K562 (cell line): ENCODE results near the gene CSH1. TPM values are rescaled to one million over a fixed set of nuclear protein-coding genes. Genes with fewer than 3 reads are reported as not detected.
A peak's percentile ranks its signal among the peaks of the same experiment; 100 is the strongest.

Source experiments
- ATAC-seq: fragments of 200-7000 bp; cut with Tn5 transposase; 3 replicates; pipeline ENCODE4 v1.9.1; 2020; ENCODE audit warnings: moderate library complexity
- BruUV-seq: library from RNA; stranded (reverse); fragments of 400-500 nt; replicated peaks from 2 replicates; lab custom pipeline; 2021; lab: Mats Ljungman, UMichigan
- CTCF ChIA-PET: fragments of 300-600 bp; formaldehyde crosslinking; extraction: SDS; loops from one replicate; lab custom pipeline; 2021; ENCODE audit warnings: low intra/inter-chr PET ratio; lab: Yijun Ruan, JAX
- POLR2A ChIA-PET: fragments of 300-600, 350-650 bp; sonication (Branson Sonifier 250); formaldehyde crosslinking; extraction: SDS; loops from one replicate; lab custom pipeline; 2021; ENCODE audit warnings: antibody characterized with exemption, inconsistent platforms; lab: Yijun Ruan, JAX
- DNase-seq, 4 experiments: peaks; one replicate each; pipeline versions ENCODE4 v3.0.0 to v3.0.0-alpha.2; 2011 to 2018; ENCODE audit warnings: low spot score in 3 of 4, mixed read lengths in 3 of 4; ENCODE audit errors: extremely low read depth in 1 of 4
- FAIRE-seq: peaks from 2 replicates; lab custom pipeline; 2011; peaks lifted over from hg19 to GRCh38; lab: Jason Lieb, UNC
- H2AFZ ChIP-seq: 2 replicates; pipeline ENCODE4 v1.6.0; 2011; ENCODE audit warnings: low read depth, low read length, control low read depth, inconsistent platforms
- H3K27ac ChIP-seq: fragments of 200-600 bp; 3 replicates; pipeline ENCODE4 v1.8.0; 2011; ENCODE audit warnings: low read depth, mild to moderate bottlenecking, control low read depth, inconsistent platforms, low read length, moderate library complexity, mixed read lengths; ENCODE audit errors: extremely low read depth
- H3K27me3 ChIP-seq, 2 experiments: fragments of 300-600 bp in 1 of 2; 2 replicates in 1 of 2; 3 replicates in 1 of 2; pipeline versions ENCODE4 v1.6.0 to v1.8.0; 2011; ENCODE audit warnings: inconsistent platforms in 2 of 2, low read length in 2 of 2, mild to moderate bottlenecking in 1 of 2, mixed read lengths in 1 of 2, moderate library complexity in 1 of 2; ENCODE audit not compliant: control insufficient read depth in 2 of 2, insufficient read depth in 2 of 2
- H3K36me3 ChIP-seq: fragments of 300-600 bp; 3 replicates; pipeline ENCODE4 v1.8.0; 2011; ENCODE audit warnings: mild to moderate bottlenecking, low read length, inconsistent platforms; ENCODE audit not compliant: control insufficient read depth, insufficient read depth
- H3K4me1 ChIP-seq, 2 experiments: fragments of 200-600 bp in 1 of 2; replicated peaks in 1 of 2; 2 replicates in 1 of 2; 3 replicates in 1 of 2; pipeline versions ENCODE4 v1.5.1 to v1.8.0; 2011; ENCODE audit warnings: inconsistent platforms in 2 of 2, low read length in 2 of 2, mild to moderate bottlenecking in 1 of 2, mixed read lengths in 1 of 2, moderate library complexity in 1 of 2; ENCODE audit not compliant: control insufficient read depth in 2 of 2, insufficient read depth in 2 of 2
- H3K4me2 ChIP-seq: 2 replicates; pipeline ENCODE4 v1.6.1; 2011; ENCODE audit warnings: low read length, control low read depth, inconsistent platforms, mixed read lengths; ENCODE audit not compliant: insufficient read depth
- H3K4me3 ChIP-seq: fragments of 200-600 bp; sonication (generic), shearing (Covaris generic); 2 replicates; pipeline ENCODE4 v1.5.1; 2016; ENCODE audit warnings: control low read depth, inconsistent platforms
- H3K79me2 ChIP-seq: fragments of 200-600 bp; 3 replicates; pipeline ENCODE4 v1.8.0; 2011; ENCODE audit warnings: low read length, inconsistent platforms; ENCODE audit not compliant: control insufficient read depth, insufficient read depth
- H3K9ac ChIP-seq, 2 experiments: 2 replicates each; pipeline versions ENCODE4 v1.6.0 to v1.6.1; 2011; ENCODE audit warnings: low read depth in 2 of 2, low read length in 2 of 2, control low read depth in 1 of 2, inconsistent platforms in 1 of 2, mild to moderate bottlenecking in 1 of 2, mixed read lengths in 1 of 2; ENCODE audit not compliant: insufficient read depth in 1 of 2
- H3K9me1 ChIP-seq: one replicate; pipeline ENCODE4 v1.6.0; 2011; ENCODE audit warnings: inconsistent platforms, mild to moderate bottlenecking, low read length, moderate library complexity; ENCODE audit not compliant: control insufficient read depth, insufficient read depth
- H3K9me3 ChIP-seq: replicated peaks from 2 replicates; pipeline ENCODE4 v1.5.1; 2011; ENCODE audit warnings: low read depth, low read length, inconsistent platforms; ENCODE audit not compliant: control insufficient read depth, insufficient read depth
- H4K20me1 ChIP-seq: replicated peaks from 2 replicates; pipeline ENCODE4 v1.6.1; 2011; ENCODE audit warnings: low read length, inconsistent platforms, mixed read lengths; ENCODE audit not compliant: control insufficient read depth, insufficient read depth
- CAMTA2 ChIP-seq: fragments of 250-450 bp; sonication (Bioruptor Pico); conservative IDR thresholded peaks from 2 replicates; pipeline ENCODE4 v1.5.1; 2022
- EGR1 ChIP-seq: fragments of 450-650 bp; conservative IDR thresholded peaks from 2 replicates; pipeline ENCODE4 v1.6.1; 2017; ENCODE audit warnings: mild to moderate bottlenecking
- ESRRA ChIP-seq: fragments of 450-650 bp; IDR thresholded peaks from 2 replicates; pipeline ENCODE4 v1.6.1; 2014; ENCODE audit warnings: low read depth, mild to moderate bottlenecking, moderate library complexity, borderline replicate concordance
- MAZ ChIP-seq, 2 experiments: fragments of 450-650 bp in 1 of 2; sonication (generic) in 1 of 2; formaldehyde crosslinking; IDR thresholded peaks in 1 of 2; conservative IDR thresholded peaks in 1 of 2; 2 replicates each; pipeline versions ENCODE4 v1.4.0 to v1.5.0; 2020; ENCODE audit warnings: mild to moderate bottlenecking in 1 of 2, missing genetic modification reagents in 1 of 2
- MCM2 ChIP-seq: fragments of 450-650 bp; IDR thresholded peaks from 2 replicates; pipeline ENCODE4 v1.6.1; 2017; ENCODE audit warnings: low read depth, mild to moderate bottlenecking
- SAP30 ChIP-seq: fragments of 200-600 bp; sonication (generic); IDR thresholded peaks from 2 replicates; pipeline ENCODE4 v1.6.1; 2012; ENCODE audit warnings: borderline replicate concordance, low read depth, mild to moderate bottlenecking, moderate library complexity, low read length, control low read depth, inconsistent platforms; ENCODE audit not compliant: insufficient read depth, poor library complexity, severe bottlenecking
- SPI1 ChIP-seq: IDR thresholded peaks from 2 replicates; pipeline ENCODE4 v1.6.1; 2011; ENCODE audit warnings: low read depth, low read length, control low read depth, borderline replicate concordance
- TFAP4 ChIP-seq: sonication (generic); formaldehyde crosslinking; IDR thresholded peaks from 2 replicates; pipeline ENCODE4 v1.8.0; 2022; ENCODE audit warnings: missing genetic modification reagents, mild to moderate bottlenecking, moderate library complexity, borderline replicate concordance
- VEZF1 ChIP-seq: fragments of 200-800 bp; sonication (Bioruptor generic); IDR thresholded peaks from 2 replicates; pipeline ENCODE4 v1.6.1; 2017; ENCODE audit warnings: missing genetic modification characterization, missing compliant biosample characterization
- WGBS: fragments of 100-300 bp; shearing (Covaris generic); methylation state at CpG from one replicate; pipeline ENCODE4 v1.1.6; 2016; ENCODE audit warnings: low coverage, mixed read lengths; ENCODE audit not compliant: insufficient coverage; ENCODE audit errors: missing lambda C conversion rate; 5-methylcytosine and 5-hydroxymethylcytosine counted together
- in situ Hi-C: fragments of 300-500 bp; cut with MboI; formaldehyde crosslinking; loops from 4 replicates; pipeline ENCODE4 v1.15.0; 2018; ENCODE audit warnings: inconsistent platforms, mixed read lengths
- intact Hi-C: fragments of 100-400 bp; cut with micrococcal nuclease; formaldehyde crosslinking; loops from 2 replicates; pipeline ENCODE4 v1.14.2; 2022
- polyA plus RNA-seq, 8 experiments: library from polyadenylated mRNA; depleted of rRNA in 4 of 8; stranded (reverse) in 5 of 8; unstranded in 3 of 8; fragments of >200 nt; fragmentation: Nextera tagmentation in 2 of 8; fragmentation: Illumina TruSeq in 1 of 8; extraction: Ambion mirVana in 2 of 8; extraction: Trizol in 1 of 8; gene quantifications; 2 replicates each; pipeline versions ENCODE4 v1.2.1 to v1.2.3, GENCODE V29; 2011 to 2014; ENCODE audit warnings: inconsistent platforms in 1 of 8, missing spikeins in 1 of 8
- total RNA-seq, 7 experiments: library from RNA; depleted of rRNA in 6 of 7; stranded (reverse); fragments of >200 nt in 6 of 7; fragmentation: Illumina TruSeq in 2 of 7; extraction: Trizol in 2 of 7; gene quantifications; 2 replicates each; pipeline versions ENCODE4 v1.2.1 to v1.2.3, GENCODE V29; 2011 to 2021; ENCODE audit warnings: low replicate concordance in 1 of 7

CSH1 gene
- total and polyA plus RNA-seq, 9 of the 15 experiments (the other 6 are each of a cell fraction or from before 2014, with no cell fraction given): not detected

GRCh38 chr17:63930951-63931575 lies 34.7 kb upstream of the CSH1 start:
- H3K79me2 ChIP-seq: no peaks in the 10 kb centered on the region
- peak overlapping the region; percentile 28; the same call in 1 of the 2 replicates for H2AFZ ChIP-seq
- peaks cover 0 to 33% of the 10 kb centered on the region in 2 experiments; a peak in 2 of 5 replicates for H3K4me1 ChIP-seq
- H3K27ac ChIP-seq: no peak overlapping the region
- H3K9ac ChIP-seq: peak overlapping the region in 1 of 2 experiments; percentile 45; a peak in 2 of 4 replicates
- CTCF ChIA-PET: no interaction called here
- H3K4me2 ChIP-seq: peak overlapping the region; percentile 9; the same call in 1 of the 2 replicates
- BruUV-seq: no TSS peak
- H3K9me1 ChIP-seq: no peaks in the 10 kb centered on the region
- H3K36me3 ChIP-seq: no peaks in the 10 kb centered on the region
- peak; percentile 81 for ATAC-seq
- WGBS: 32% methylated on average over 16 of the region's 16 CpGs
- intact Hi-C loops: no loop called here
- POLR2A ChIA-PET: interaction anchor here (0.9 to 2.0 kb wide), 3 partner anchors 9 to 287 kb away, joined by 3 to 5 read pairs (median 3); no protein-coding TSS in a partner anchor
- no peak for TF ChIP-seq SAP30
- TF ChIP-seq MCM2: no peak
- TF ChIP-seq EGR1: peak; percentile 30; the same call in 1 of the 2 replicates
- 0 out of 4 replicates have a peak, but pooled peaks of 1 of the 2 experiments have one; percentile 15 for TF ChIP-seq MAZ (CRISPR knock-in tag; conservative IDR thresholded peaks at IDR 0.05 in 1 of 2, IDR thresholded peaks at IDR 0.05 in 1 of 2)
- peak; percentile 48; the same call in 1 of the 2 replicates for TF ChIP-seq TFAP4 (CRISPR knock-in tag)
- 0 out of 2 replicates have a peak, but pooled peaks have one; percentile 23 for TF ChIP-seq ESRRA
- peak; percentile 37; the same call in 1 of the 2 replicates for TF ChIP-seq VEZF1 (CRISPR knock-in tag)
- TF ChIP-seq CAMTA2 (CRISPR knock-in tag): no peak
- TF ChIP-seq SPI1: peak; percentile 87; the same call in 1 of the 2 replicates
- H3K27me3 ChIP-seq: peaks cover 9 to 24% of the 10 kb centered on the region in 2 experiments; a peak in 4 of 5 replicates
- DNase-seq: peak; percentile 53 to 82 (median 70)
- no peaks in the 10 kb centered on the region for H4K20me1 ChIP-seq
- peak; percentile 11 for FAIRE-seq
- no peak overlapping the region for H3K4me3 ChIP-seq
- no peaks in the 10 kb centered on the region for H3K9me3 ChIP-seq
- in situ Hi-C loops: no loop called here
